NCI-H1436 (cell line): ENCODE measurements around the gene RBM39.
"Not testable (repeated sequence)": the region's sequence is repeated elsewhere in the genome, so short reads cannot be mapped to it uniquely, and the experiment has no call there.

Source experiments
- DNase-seq: peaks from one replicate; lab custom pipeline; 2025; lab: John Stamatoyannopoulos, UW

RBM39 gene

DNA sequence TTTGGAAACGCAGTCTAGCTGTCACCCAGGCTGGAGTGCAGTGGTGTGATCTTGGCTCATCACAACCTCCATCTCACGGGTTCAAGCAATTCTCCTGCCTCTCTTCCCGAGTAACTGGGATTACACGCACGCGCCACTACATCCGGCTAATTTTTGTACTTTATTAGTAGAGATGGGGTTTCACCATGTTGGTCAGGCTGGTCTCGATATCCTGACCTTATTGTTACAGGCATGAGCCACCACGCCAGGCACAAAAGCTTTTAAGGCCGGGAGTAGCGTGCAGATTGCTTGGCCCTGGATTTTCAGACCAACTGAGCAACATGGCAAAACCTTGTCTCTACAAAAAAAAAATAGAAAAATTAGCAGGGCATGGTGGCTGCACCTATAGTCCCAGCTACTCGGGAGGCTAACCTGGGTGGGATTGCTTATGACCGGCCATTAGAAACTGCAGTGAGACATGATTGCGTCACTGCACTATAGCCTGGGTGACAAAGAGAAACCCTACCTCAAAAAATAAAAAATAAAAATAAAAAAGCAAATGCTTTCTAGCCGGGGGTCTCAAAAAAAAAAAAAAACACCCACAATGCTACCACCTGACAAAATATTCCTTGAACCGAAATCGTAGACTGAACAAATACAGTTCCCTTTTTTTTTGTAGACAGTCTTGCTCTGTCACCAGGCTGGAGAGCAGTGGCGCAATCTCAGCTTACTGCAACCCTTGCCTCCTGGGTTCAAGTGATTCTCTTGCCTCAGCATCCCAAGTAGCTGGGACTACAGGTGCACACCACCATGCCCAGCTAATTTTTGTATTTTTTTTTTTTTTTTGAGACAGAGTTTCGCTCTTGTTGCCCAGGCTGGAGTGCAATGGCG, 15.0 kb downstream of the RBM39 start:
- no peak for DNase-seq

- no peak for DNase-seq
Observed at GRCh38 chr20:35724321-35725230, 17.5 kb downstream of the RBM39 start.

DNA sequence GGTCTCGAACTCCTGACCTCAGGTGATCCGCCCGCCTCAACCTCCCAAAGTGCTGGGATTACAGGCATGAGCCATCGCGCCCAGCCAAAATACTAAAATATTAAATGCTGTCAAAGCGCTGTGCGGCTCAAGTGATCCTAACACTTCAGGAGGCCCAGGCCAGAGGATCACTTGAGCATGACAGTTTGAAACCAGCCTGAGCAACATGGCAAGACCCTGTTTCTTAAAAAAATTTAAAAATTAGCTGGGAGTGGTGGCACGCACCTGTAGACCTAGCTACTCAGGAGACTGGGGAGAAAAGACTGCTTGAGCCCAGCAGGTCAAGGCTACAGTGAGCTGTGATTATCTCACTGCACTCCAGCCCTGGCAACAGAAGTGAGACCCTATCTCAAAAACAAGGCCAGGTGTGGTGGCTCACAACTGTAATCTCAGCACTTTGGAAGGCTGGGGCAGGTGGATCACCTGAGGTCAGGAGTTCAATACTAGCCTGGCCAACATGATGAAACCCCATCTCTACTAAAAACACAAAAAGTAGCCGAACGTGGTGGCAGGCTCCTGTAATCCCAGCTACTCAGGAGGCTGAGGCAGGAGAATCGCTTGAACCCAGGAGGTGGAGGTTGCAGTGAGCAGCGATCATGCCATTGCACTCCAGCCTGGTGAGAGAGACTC, 18.3 kb downstream of the RBM39 start:
- DNase-seq: not testable (repeated sequence)

DNA sequence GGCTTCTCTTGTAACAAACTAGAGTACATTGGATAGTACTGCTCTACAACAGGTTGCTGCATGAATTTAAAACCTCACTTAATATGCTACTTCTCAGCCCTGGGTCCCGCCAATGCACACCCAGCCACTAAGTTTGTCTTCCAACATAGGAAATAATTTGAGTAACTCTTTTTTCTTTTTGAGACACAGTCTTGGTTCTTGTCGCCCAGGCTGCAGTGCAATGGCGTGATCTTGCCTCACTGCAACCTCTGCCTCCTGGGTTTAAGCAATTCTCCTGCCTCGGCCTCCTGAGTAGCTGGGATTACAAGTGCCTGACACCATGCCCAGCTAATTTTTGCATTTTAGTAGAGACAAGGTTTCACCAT, 18.8 kb downstream of the RBM39 start:
- DNase-seq: not testable (repeated sequence)

DNA sequence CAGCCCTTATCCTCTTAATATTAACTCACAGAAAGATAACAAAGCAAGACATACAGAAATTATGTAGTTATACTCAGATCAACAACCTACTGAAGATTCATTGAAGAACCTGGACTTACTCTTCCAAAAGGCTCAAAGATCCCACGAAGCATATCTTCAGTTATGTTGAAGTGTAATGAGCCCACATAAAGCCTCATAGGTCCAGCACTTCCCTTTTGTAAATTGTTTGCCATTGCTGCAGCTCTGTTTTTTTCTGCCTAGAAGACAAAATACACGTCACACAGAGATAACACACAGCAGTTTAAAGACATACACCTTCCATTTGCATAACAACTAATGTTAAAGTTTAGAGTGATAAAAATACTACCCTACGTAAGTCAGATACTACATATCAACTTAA, 20.4 kb downstream of the RBM39 start:
- no peak for DNase-seq

DNA sequence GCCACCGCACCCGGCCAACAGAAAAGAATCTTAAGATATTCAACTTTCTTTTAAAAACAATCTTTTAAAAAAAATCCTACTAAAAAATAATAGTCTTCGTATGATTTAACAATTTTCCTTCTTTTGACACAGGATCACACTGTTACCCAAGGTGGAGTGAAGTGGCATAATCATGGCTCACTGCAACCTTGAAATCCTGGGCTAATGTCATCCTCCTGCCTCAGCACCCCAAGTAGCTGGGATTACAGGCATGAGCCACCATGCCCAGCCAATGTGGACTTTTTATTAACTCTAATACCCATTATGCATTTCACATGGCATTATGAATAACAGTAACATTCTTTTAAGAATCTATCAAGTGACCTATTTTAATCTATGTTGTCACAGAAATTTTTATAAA, 20.8 kb downstream of the RBM39 start:
- no peak for DNase-seq

DNA sequence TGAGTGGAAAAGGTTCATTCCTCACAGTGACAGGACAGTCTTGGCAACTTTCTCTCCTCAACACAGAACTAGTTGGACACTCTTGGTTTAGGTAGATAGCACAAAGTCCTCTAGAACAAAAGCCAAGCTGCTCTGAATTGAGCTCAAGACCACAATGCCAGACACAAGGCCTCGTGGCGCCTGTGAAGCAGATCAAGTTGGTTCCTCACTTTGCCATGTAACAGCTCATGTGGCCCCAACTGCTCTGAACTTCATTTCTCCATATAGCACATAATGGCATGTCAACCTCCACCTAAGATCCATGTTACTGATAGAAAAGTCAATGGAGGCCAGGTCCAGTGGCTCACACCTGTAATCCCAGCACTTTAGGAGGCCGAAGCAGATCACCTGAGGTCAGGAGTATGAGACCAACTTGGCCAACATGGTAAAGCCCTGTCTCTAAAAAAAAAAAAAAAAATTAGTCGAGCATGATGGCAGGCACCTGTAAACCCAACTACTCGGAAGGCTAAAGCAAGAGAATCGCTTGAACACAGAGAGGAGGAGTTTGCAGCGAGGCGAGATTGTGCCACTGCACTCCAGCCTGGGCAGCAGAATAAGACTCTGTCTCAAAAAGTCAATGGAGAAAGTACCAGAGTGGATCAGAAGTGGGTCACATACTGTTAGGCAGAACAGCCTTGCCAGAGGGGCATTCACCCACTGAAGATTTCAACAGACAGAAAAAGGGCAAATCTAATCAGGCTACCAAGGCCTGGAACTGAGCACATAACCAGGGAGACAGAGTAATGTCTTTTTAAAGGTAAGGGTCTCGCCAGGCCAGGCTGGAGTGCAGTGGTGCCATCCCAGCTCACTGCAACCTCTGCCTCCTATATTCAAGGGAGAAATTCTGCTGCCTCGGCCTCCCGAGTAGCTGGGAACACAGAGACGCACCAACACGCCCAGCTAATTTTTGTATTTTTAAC, 21.6 kb downstream of the RBM39 start:
- DNase-seq: no peak

DNA sequence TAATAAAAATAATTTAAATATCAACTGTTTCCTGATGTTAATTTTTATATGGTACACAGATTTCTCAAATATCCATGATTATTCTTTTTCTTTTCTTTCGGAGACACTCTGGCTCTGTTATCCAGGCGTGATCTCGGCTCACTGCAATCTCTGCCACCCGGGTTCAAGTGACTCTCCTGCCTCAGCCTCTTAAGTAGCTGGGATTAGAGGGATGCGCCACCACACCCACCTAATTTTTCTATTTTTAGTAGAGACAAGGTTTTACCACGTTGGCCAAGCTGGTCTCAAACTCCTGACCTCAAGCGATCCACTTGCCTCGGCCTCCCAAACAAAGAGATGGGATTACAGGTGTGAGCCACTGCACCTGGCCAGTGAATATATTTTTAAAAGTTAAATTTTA, 22.3 kb downstream of the RBM39 start:
- DNase-seq: no peak

DNA sequence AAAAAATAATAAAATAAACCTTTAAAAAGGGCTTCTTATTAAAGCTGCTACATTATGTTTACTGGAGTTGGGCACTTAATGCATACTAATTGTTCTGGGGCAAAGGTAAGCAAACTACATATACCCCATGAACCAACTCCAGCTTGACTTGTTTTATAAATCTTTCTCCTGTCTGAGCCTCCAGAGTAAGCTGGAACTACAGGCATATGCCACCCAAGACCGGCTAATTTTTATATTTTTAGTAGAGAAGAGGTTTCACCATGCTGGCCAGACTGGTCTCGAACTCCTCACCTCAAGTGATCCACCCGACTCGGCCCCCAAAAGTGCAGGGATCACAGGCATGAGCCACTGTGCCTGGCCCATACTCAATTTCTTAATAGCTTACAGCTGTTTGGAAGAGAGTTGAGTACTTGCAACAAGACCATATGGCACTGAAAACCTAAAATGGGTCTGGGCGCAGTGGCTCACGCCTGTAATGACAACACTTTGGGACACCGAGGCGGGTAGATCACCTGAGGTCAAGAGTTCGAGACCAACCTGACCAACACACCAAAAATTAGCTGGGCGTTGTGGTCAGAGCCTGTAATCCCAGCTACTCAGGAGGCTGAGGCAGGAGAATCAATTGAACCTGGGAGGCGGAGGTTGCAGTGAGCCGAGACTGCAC, 23.0 kb downstream of the RBM39 start:
- no peak for DNase-seq

DNA sequence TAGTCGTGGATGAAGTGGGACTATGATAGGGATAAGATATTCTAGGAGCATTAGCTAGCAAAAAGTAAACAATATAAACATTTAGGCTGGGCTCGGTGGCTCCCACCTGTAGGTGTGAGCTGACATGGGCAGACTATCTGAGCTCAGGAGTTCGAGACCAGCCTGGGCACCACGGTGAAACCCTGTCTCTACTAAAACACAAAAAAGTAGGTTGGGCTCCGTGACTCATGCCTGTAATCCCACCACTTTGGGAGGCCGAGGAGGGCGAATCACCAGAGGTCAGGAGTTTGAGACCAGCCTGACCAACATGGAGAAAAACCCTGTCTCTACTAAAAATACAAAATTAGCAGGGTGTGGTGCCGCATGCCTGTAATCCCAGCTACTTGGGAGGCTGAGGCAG, 23.7 kb downstream of the RBM39 start:
- not testable (repeated sequence) for DNase-seq

- DNase-seq: no peak
Observed at GRCh38 chr20:35716330-35716729, 25.7 kb downstream of the RBM39 start.

- no peak for DNase-seq
Observed at GRCh38 chr20:35715652-35716051, 26.4 kb downstream of the RBM39 start.

GRCh38 chr20:35714127-35714526, 27.9 kb downstream of the RBM39 start:
- DNase-seq: no peak

GRCh38 chr20:35713120-35713519, 28.9 kb downstream of the RBM39 start:
- not testable (repeated sequence) for DNase-seq

GRCh38 chr20:35711588-35712209, 30.4 kb downstream of the RBM39 start:
- DNase-seq: no peak

GRCh38 chr20:35710884-35711587, 31.0 kb downstream of the RBM39 start:
- no peak for DNase-seq

DNA sequence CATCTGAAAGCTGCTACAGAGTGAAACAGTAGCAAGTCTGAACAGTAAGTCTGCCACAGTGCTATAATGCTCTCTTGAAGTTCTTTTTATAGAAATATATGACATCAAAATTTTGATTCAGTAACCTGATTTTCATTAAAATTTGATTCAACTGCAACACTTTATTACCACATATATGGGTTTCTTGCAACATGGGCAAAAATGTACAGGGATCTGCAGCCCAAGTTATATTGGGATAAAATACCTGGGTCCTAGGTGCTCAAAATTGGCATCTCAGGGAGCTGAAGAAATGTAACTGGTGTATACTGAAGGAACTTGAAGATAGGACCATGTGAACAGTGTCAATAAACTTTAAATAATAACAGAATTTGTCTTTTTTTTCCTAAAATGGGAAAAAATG, 32.0 kb downstream of the RBM39 start:
- no peak for DNase-seq

DNA sequence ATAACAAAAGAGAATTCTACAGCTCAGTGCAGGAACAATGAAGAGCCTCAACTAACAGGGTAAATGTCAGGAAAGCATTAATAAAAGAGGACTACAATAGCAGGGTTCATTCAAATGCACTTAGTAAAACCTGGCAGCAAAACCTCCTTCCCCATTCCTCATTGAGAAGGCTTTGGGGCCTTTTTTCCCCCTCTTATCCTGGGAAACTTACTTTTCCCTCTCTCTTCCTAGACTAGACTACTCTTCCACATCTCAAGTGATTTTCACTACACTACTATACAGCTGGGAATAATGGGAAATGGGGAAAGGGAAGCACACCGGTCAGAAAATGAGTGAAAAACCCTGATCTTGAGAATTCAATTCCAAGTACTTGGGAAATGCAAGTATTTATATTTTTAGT, 32.8 kb downstream of the RBM39 start:
- no peak for DNase-seq

DNA sequence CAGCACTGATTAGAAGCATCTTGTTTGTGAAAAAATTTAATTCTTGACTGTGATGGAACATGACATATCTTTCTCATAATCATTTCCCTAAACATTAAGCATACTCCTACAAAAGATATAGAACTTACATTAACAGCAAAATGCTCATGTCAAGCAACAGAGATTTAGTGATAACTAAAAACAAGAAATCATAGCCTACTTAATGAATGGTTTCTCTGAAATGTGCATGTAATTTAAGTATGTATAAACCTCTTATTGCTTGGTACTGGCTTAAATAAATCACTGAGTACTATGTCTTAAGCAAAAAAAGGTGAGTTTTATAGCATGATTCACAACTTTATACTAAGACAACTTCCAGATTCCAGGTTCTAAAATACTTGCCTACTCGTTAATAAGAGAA, 33.6 kb downstream of the RBM39 start:
- no peak for DNase-seq
